ENCODE results near the gene BST2.

BST2 gene, protein sequence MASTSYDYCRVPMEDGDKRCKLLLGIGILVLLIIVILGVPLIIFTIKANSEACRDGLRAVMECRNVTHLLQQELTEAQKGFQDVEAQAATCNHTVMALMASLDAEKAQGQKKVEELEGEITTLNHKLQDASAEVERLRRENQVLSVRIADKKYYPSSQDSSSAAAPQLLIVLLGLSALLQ

DNA sequence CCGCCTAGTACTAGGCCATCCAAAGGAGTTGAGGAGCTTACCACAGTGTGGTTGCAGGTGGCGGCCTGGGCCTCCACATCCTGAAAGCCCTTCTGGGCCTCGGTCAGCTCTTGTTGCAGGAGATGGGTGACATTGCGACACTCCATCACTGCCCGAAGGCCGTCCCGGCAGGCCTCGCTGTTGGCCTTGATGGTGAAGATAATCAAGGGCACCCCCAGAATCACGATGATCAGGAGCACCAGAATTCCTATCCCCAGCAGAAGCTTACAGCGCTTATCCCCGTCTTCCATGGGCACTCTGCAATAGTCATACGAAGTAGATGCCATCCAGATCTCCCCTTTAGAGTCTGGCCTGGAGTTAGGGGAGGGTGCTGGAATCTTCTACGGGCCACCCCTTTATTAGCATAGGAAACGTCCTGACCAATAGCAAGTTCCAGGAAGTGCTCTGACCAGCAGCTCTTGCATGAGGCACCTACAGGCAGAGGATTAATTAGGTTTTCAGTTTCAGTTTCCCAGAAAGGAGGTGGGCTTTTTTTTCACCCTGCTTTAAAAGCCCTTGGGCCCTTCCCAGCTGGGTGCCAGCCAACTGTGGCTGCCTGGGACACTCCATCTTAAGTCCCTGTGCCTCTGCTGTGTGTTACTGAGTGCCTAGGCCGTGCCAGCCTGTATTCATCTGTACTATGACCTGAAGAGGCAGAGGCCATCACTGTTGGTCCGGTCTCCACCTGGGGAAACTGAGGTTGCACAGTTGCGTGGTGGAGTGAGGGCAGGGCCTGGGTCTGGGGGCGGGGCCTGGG is at the start of gene BST2:
Gene BST2, minus strand, starts transcription at position 381 of the 796 bp plus-strand sequence. Its CDS starts 55 bp downstream, at position 326.
- no peaks in the 10 kb centered on the region for H3K9me3 ChIP-seq (ENCODE audit: severe bottlenecking)
- no peak within 1 kb of the TSS for H3K27ac ChIP-seq
- no peak within 1 kb of the TSS for H3K4me3 ChIP-seq (ENCODE audit: low read depth, low read length)
- no peaks in the 10 kb centered on the region for H3K27me3 ChIP-seq (ENCODE audit: insufficient read depth, low read depth, severe bottlenecking)
- DNase-seq = no peak
- TF ChIP-seq, protein P1, sequence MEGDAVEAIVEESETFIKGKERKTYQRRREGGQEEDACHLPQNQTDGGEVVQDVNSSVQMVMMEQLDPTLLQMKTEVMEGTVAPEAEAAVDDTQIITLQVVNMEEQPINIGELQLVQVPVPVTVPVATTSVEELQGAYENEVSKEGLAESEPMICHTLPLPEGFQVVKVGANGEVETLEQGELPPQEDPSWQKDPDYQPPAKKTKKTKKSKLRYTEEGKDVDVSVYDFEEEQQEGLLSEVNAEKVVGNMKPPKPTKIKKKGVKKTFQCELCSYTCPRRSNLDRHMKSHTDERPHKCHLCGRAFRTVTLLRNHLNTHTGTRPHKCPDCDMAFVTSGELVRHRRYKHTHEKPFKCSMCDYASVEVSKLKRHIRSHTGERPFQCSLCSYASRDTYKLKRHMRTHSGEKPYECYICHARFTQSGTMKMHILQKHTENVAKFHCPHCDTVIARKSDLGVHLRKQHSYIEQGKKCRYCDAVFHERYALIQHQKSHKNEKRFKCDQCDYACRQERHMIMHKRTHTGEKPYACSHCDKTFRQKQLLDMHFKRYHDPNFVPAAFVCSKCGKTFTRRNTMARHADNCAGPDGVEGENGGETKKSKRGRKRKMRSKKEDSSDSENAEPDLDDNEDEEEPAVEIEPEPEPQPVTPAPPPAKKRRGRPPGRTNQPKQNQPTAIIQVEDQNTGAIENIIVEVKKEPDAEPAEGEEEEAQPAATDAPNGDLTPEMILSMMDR (IDR thresholded peaks at IDR 0.05; ENCODE audit: low read depth, low read length) = no peak
- H3K36me3 ChIP-seq = no peaks in the 10 kb centered on the region

DNA sequence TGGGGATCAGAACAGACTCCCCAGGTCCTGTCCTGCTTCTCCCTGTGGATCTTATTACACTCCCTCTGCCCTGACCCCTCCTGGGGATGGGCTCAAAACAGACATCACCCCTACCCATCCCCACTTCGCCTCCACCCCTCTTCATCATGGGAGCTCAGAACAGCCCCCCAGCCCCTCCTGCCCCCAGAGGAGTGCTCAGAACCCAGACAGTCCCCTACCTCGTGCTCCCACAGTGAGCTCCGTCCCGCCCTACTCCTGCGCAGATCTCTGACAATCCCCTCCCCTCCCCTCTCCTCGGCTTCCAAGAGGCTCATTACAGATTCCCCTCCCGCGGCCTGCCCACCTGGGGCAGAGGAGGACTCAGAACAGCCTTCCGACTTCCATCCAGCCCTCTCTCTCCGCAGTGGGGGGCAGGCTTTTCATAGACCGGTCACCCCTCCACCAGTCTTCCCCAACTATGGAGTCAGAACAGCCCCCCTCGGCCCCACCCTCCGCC is 49.2 kb upstream of the BST2 start:
- peak; percentile 88 for DNase-seq
- Histone ChIP-seq H3K4me3 (ENCODE audit: low read depth, low read length) (peak overlapping the region; percentile 25; the same call in 1 of the 2 replicates), H3K27me3 (ENCODE audit: insufficient read depth, low read depth, severe bottlenecking) (no peaks in the 10 kb centered on the region), H3K36me3 (peaks cover 20% of the 10 kb centered on the region), H3K9me3 (ENCODE audit: severe bottlenecking) (no peaks in the 10 kb centered on the region), H3K27ac (peak overlapping the region; percentile 80)
- TF ChIP-seq, protein P1 (IDR thresholded peaks at IDR 0.05; ENCODE audit: low read depth, low read length) = no peak

DNA sequence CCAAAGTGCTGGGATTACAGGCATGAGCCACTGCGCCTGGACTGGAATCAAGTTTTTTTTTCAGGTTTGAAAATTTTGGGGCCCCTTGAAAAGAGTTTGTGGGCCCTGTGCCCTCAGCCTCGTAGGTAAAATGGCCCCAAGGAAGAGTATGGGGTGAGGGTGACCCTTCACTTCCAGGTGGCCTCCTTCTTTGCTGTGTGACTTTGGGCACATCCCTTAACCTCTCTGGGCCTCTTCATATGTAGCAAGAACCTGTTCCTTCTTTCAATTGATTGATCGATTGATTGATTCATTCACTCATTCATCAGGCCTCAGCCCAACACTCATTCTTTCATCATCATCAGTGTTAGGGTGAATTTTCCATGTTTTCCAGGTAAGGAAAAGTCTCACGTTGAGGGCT is 46.4 kb upstream of the BST2 start:
- Histone ChIP-seq H3K4me3 (ENCODE audit: low read depth, low read length) (no peak overlapping the region), H3K36me3 (peaks cover 10% of the 10 kb centered on the region), H3K27me3 (ENCODE audit: insufficient read depth, low read depth, severe bottlenecking) (no peaks in the 10 kb centered on the region), H3K9me3 (ENCODE audit: severe bottlenecking) (no peaks in the 10 kb centered on the region), H3K27ac (no peak overlapping the region)
- TF ChIP-seq, protein P1 (IDR thresholded peaks at IDR 0.05; ENCODE audit: low read depth, low read length) = no peak
- DNase-seq = no peak

DNA sequence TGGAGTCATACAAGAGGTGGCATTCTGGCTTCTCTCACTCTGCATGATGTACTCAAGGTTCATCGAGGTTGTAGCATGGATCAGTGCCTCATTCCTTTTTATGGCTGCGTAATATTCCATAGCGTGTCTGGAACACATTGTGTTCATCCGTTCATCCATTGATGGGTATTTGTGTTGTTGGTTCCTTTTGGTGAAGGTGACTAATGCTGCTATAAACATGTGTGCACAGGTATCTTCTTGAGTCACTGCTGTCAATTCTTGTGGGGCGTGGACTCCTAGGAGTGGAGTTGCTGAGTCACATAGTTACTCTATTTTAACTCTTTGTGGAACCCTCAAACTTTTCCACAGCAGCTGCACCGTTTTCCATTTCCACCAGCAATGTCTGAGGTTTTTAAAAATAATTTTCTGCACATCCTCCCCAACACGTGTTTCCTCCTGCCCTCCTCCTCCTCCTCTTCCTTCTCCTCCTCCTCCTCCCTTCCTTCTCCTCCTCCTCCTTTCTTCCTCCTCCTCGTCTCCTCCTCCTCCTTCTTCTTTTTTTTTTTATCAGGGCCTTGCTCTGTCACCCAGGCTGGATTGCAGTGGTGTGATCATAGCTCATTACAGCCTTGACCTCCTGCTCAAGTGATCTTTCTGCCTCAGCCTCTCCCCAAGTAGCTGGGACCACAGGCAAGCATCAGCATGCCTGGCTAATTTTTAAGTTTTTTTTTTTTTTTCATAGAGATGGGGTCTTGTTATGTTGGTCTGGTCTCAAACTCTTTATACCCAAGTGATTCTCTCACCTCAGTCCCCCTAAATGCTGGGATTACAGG is 45.0 kb upstream of the BST2 start:
- DNase-seq = no peak
- H3K4me3 ChIP-seq (ENCODE audit: low read depth, low read length) = no peak overlapping the region
- peaks cover 4% of the 10 kb centered on the region for H3K36me3 ChIP-seq
- TF ChIP-seq, protein P1 (IDR thresholded peaks at IDR 0.05; ENCODE audit: low read depth, low read length) = no peak
- no peak overlapping the region for H3K27ac ChIP-seq
- no peaks in the 10 kb centered on the region for H3K9me3 ChIP-seq (ENCODE audit: severe bottlenecking)
- H3K27me3 ChIP-seq (ENCODE audit: insufficient read depth, low read depth, severe bottlenecking) = no peaks in the 10 kb centered on the region

DNA sequence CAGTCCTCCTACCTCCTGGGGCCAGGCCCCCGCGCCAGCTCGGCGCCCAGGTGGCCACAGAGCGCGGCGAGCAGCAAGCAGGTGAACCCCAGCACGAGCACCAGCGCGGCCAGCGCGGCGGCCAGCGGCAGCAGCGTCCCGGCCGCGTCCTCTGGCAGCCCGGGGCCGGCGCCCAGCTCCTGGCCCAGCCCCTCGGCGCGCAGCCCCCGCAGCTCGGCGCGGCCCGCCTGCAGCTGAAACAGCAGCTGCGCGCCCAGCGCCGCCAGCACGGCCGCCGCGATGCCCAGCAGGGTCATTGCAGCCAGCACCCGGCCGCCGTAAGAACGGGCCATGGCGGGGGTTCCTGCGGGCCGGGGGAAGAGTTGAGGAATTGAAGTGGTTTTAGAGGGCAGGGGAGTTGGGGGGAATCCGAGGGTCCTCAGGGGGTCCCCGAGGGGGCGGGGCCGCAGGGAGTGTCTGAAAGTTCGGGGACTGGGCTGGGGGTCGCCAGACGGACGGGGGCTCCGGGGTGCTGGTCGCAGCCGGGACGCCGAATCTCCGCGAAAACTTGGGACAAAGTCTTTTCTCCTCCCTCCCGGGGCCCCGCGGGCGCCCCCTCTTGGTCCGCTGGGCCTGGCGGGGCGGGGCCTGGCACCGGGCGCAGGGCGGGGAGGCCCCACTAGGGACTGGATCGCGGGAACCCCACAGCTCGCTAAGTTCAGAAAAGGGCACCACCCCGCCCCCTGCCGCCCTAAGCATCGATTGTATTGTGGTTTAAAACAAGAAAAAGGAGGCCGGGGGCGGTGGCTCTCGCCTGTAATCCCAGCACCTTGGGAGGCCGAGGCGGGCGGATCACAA is 42.9 kb upstream of the BST2 start, which contains the start of gene TMEM221:
Gene TMEM221, minus strand, starts transcription at position 538 of the 837 bp plus-strand sequence. Its CDS starts 206 bp downstream, at position 332.
- no peak for DNase-seq
- TF ChIP-seq, protein P1 (IDR thresholded peaks at IDR 0.05; ENCODE audit: low read depth, low read length) = 0 out of 2 replicates have a peak, but pooled peaks have one; percentile 9
- peaks cover 3% of the 10 kb centered on the region for H3K36me3 ChIP-seq
- no peaks in the 10 kb centered on the region for H3K27me3 ChIP-seq (ENCODE audit: insufficient read depth, low read depth, severe bottlenecking)
- H3K27ac ChIP-seq = no peak within 1 kb of the TSS
- H3K4me3 ChIP-seq (ENCODE audit: low read depth, low read length) = no peak within 1 kb of the TSS
- no peaks in the 10 kb centered on the region for H3K9me3 ChIP-seq (ENCODE audit: severe bottlenecking)
